HG03066 (cell line): ENCODE data around the gene PAX7.
"Not testable (repeated sequence)": the region's sequence is repeated elsewhere in the genome, so short reads cannot be mapped to it uniquely, and the experiment has no call there.

ENCODE experiments used
- ATAC-seq: cut with Tn5 transposase; IDR thresholded peaks from one replicate; pipeline ENCODE4 v1.9.1; 2021; ENCODE audit warnings: low read depth; ENCODE audit not compliant: unreplicated experiment

Gene PAX7

GRCh38 chr1:18748435-18748834, 117.8 kb downstream of the PAX7 start:
- no peak for ATAC-seq

- ATAC-seq, result no peak
Measured at GRCh38 chr1:18749569-18749968, 118.9 kb downstream of the PAX7 start.

GRCh38 chr1:18750600-18750999, 120.0 kb downstream of the PAX7 start:
- ATAC-seq, result no peak

- ATAC-seq, result no peak
Measured at GRCh38 chr1:18751425-18751824, 120.8 kb downstream of the PAX7 start.

- no peak for ATAC-seq
Measured at GRCh38 chr1:18752409-18752808, 121.8 kb downstream of the PAX7 start.

- no peak for ATAC-seq
Measured at GRCh38 chr1:18760156-18760555, 129.5 kb downstream of the PAX7 start.

GRCh38 chr1:18761948-18762840, 131.5 kb downstream of the PAX7 start:
- no peak for ATAC-seq

GRCh38 chr1:18764362-18764761, 133.7 kb downstream of the PAX7 start:
- ATAC-seq, result no peak

- no peak for ATAC-seq
Measured at GRCh38 chr1:18765725-18766124, 135.1 kb downstream of the PAX7 start.

GRCh38 chr1:18766328-18766727, 135.7 kb downstream of the PAX7 start:
- no peak for ATAC-seq

- ATAC-seq, result not testable (repeated sequence)
Measured at GRCh38 chr1:18767576-18767975, 136.9 kb downstream of the PAX7 start.

- ATAC-seq, result no peak
Measured at GRCh38 chr1:18768086-18768485, 137.4 kb downstream of the PAX7 start.

- ATAC-seq, result no peak
Measured at GRCh38 chr1:18769140-18769539, 138.5 kb downstream of the PAX7 start.

GRCh38 chr1:18770799-18771198, 140.2 kb downstream of the PAX7 start:
- no peak for ATAC-seq

GRCh38 chr1:18773753-18774152, 143.1 kb downstream of the PAX7 start:
- ATAC-seq, result no peak

GRCh38 chr1:18775341-18775740, 144.7 kb downstream of the PAX7 start:
- ATAC-seq, result no peak

GRCh38 chr1:18776777-18777176, 146.1 kb downstream of the PAX7 start:
- ATAC-seq, result no peak

- ATAC-seq, result no peak
Measured at GRCh38 chr1:18778437-18778836, 147.8 kb downstream of the PAX7 start.

- ATAC-seq, result no peak
Measured at GRCh38 chr1:18781031-18781430, 150.4 kb downstream of the PAX7 start.

- ATAC-seq, result no peak
Measured at GRCh38 chr1:18783705-18784481, 153.2 kb downstream of the PAX7 start.

GRCh38 chr1:18784482-18784831, 153.8 kb downstream of the PAX7 start:
- no peak for ATAC-seq

- ATAC-seq, result no peak
Measured at GRCh38 chr1:18786149-18786548, 155.5 kb downstream of the PAX7 start.
